ENCODE data around the gene PLEKHS1. TPM values are rescaled to one million over a fixed set of nuclear protein-coding genes. Genes with fewer than 3 reads are reported as not detected.
A peak's percentile ranks its signal among the peaks of the same experiment; 100 is the strongest.
"Not testable (repeated sequence)": the region's sequence is repeated elsewhere in the genome, so short reads cannot be mapped to it uniquely, and the experiment has no call there.

The PLEKHS1 gene
- total RNA-seq, 2 donors from 2014 or later: not detected

DNA sequence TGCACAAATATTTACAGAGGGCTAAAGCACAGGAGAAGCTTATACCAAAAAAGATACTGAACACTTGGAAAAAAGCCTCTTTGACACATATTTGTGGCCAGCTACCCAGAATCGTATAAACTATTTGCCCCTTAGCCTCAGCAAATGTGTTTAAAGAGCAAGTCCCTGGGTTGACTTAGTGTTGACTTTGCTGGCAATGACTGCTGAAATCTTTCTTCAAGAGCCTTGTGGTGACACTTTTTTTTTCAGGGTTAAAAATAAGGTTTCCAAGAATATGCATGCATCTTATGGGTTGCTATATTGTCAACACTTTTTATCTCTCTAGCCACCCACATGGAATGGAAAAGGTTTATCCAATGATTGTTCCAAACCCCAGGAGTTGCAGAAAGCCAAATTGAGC is 14.9 kb upstream of the PLEKHS1 start:
- intact Hi-C loops (cut with DNase I): no loop called here
- DNase-seq (no peak), ATAC-seq (no peak)

DNA sequence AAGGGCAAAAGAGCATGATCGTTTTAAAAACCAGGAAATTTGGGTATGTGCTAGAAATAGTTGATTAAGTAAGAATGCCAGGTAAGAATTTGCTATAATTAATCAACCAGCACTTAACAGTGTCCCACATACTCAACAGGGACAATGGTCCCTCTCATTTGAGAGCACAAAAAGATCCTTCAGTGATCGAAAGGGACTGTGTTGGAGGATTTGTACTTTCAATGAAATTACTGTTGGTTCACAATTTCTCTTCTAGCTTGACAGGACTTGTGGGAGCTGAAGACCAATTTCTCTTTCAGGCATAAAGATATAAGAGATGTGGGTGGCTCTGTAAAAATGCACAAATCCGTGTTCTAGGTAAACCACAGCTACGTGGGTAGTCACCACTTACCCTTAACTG is 12.5 kb upstream of the PLEKHS1 start:
- DNase-seq (no peak), ATAC-seq (no peak)
- intact Hi-C loops (cut with DNase I): no loop called here

- intact Hi-C loops (cut with DNase I): no loop called here
- no peak for ATAC-seq
- DNase-seq: no peak
These were observed 11.9 kb upstream of the PLEKHS1 start for GRCh38 chr10:113739577-113739976.

GRCh38 chr10:113740850-113741249 is 10.6 kb upstream of the PLEKHS1 start:
- DNase-seq: no peak
- intact Hi-C loops (cut with DNase I): no loop called here
- ATAC-seq: no peak

DNA sequence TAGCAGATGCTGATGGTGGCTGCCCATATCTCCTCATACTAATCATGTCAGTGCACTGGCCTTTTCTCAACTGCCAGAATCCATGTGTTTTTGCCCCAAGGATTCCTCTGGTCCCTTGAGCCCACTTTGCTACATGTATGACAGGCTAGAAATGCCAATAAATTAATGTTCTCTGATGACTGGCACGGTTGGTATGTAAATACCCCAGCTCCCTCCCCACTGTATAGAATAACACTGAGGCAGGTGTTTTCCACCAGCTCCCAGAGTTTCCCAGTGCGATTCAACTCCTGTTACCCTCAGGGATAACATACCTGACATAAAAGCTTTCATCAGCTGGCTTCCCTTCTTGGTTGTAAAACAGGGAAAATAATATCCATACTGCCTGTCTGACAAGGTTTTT is 9.0 kb upstream of the PLEKHS1 start:
- ATAC-seq (no peak), DNase-seq (no peak)
- intact Hi-C loops (cut with DNase I): no loop called here

DNA sequence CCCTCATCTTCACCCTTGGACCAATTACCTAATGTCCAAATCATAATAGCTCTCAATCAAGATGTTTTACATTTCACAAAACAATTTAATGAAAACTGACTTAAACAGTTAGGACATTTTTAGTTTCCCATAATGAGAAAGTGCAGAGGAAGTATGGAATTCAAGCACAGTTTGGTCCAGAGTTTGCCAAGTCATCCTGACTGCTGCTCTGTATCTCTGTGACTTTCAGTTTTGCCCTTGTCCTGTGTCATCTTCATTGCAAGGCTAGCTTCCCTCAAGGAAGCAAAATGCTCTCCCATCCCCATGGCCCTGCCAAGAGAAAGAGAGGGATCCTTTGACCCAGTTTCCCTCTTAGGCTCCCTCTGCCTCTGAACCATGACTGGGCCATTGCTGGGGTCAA is 7.9 kb upstream of the PLEKHS1 start:
- ATAC-seq (no peak), DNase-seq (no peak)
- intact Hi-C loops (cut with DNase I): no loop called here

DNA sequence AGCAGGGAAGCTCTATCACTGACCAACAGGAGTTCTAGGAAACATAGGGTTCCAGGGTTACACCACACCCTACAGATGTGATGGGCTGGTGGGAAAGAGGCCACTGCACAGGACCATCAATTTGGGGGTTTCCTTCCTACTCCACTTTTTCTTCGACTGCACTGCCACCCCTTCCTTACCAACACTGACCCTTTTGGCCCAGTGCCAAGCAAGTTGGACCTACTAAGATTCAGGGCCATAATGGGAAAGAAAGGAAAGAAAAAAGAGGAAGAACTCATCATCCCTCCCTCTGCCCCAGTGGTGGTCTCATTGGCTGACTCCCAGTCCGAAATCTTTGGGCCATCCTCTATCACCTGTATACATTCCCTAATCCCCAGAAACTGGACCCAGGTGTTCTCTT is 6.1 kb upstream of the PLEKHS1 start:
- intact Hi-C loops (cut with DNase I): no loop called here
- ATAC-seq (no peak), DNase-seq (no peak)

DNA sequence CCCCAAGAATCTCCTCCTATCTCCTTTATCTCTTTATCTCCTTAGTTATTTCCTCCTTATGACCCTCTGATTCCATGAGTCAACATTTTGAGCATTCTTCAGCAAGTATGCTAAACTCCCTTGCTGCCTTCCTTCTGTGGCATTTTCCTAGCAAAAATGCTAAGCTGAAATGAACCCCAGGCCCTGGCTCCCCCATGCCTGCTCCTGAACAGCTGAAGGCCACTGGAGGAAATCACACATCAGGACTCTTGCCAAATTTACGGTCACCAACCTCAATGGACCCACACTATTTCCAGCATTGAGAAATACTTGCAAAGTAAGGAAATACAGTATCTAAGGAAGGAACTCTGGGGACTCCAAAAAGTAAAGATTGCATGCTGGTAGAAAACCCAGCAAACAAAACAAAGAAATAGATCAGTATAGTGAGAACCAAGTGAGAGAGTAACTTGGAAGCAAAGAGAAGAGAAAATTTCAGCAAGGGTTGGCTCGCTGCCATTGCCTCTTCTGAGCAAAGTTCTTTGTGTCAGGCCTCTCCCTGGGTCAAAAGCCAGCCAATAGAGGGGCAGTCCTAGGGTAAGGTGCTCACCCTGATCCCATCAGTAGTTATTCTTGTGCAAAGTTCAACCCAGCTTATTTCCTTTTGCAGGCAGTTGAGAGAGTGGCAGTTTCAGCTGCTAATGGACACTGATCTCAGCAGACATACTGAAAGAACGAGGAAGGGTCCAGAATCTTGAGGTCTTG is 5.1 kb upstream of the PLEKHS1 start:
- ATAC-seq: no peak
- no peak for DNase-seq
- intact Hi-C loops (cut with DNase I): no loop called here

DNA sequence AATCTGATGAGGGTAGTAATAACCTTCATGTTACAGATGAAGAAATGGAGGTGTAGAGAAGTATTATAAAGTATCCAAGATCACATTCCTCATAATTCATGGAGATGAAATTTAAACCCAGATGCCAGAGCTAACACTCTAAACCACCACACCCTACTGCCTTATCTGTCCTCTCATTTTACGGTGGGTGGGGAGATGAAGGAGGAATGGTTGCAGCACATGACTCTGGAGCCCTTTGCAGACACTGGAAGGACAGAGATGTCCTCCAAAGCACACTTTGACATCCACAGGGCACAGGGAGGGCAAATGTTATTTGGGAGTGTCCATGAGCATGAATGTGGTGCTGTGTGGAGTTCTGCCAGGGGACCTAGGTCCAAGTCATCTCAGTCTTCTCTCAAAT is 1.1 kb downstream of the PLEKHS1 start:
- intact Hi-C loops (cut with DNase I): no loop called here
- no peak for ATAC-seq

GRCh38 chr10:113753020-113753692 is 1.7 kb downstream of the PLEKHS1 start:
- ATAC-seq (no peak), DNase-seq (no peak)
- intact Hi-C loops (cut with DNase I): no loop called here

More for the DNA sequence above, 1.1 kb downstream of the PLEKHS1 start:
- no peak for DNase-seq

GRCh38 chr10:113754125-113754524 is 2.6 kb downstream of the PLEKHS1 start:
- ATAC-seq (no peak), DNase-seq (no peak)
- intact Hi-C loops (cut with DNase I): no loop called here

- ATAC-seq (peak in 1 of 2 donors; percentile 91), DNase-seq (no peak)
- intact Hi-C loops (cut with DNase I): no loop called here
These were observed 3.3 kb downstream of the PLEKHS1 start for GRCh38 chr10:113754768-113755167.

- no peak for ATAC-seq
- no peak for DNase-seq
- intact Hi-C loops (cut with DNase I): no loop called here
These were observed 5.6 kb downstream of the PLEKHS1 start for GRCh38 chr10:113756940-113757543.

GRCh38 chr10:113762083-113762482 is 10.6 kb downstream of the PLEKHS1 start:
- intact Hi-C loops (cut with DNase I): no loop called here
- no peak for DNase-seq
- no peak for ATAC-seq

GRCh38 chr10:113764582-113764981 is 13.1 kb downstream of the PLEKHS1 start:
- intact Hi-C loops (cut with DNase I): no loop called here
- DNase-seq: no peak
- peak in 1 of 2 donors; percentile 21 for ATAC-seq

- intact Hi-C loops (cut with DNase I): no loop called here
- no peak for ATAC-seq
These were observed 14.4 kb downstream of the PLEKHS1 start for GRCh38 chr10:113765910-113766309.

GRCh38 chr10:113767222-113767621 is 15.7 kb downstream of the PLEKHS1 start:
- intact Hi-C loops (cut with DNase I): no loop called here
- DNase-seq (no peak), ATAC-seq (no peak)

More at GRCh38 chr10:113765910-113766309, 14.4 kb downstream of the PLEKHS1 start:
- DNase-seq: no peak

- ATAC-seq: peak in 1 of 2 donors; percentile 86
These were observed 18.9 kb downstream of the PLEKHS1 start for GRCh38 chr10:113770346-113770745.

DNA sequence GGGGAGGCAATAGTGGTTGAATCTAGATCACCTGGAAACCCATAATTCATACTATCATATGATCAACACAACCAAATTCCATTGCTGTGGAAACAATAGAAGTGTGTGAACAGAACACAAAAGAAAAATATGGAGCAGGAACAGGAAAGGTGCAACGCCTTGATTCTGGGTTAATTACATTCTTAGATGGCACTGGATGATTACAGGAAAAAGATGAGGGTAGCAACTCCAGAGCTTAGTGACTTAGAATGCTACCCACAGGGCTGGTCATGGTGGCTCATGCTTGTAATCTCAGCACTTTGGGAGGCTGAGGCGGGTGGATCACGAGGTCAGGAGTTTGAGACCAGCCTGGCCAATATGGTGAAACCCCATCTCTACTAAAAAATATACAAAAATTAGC is 19.6 kb downstream of the PLEKHS1 start:
- not testable (repeated sequence) for ATAC-seq, DNase-seq
- intact Hi-C loops (cut with DNase I): loop anchor here in 1 of 2 donors (5.0 kb wide), 1 partner anchor 64 kb away; no protein-coding TSS in a partner anchor

More at GRCh38 chr10:113770346-113770745, 18.9 kb downstream of the PLEKHS1 start:
- no peak for DNase-seq
- intact Hi-C loops (cut with DNase I): loop anchor here in 1 of 2 donors (5.0 kb wide), 1 partner anchor 63 kb away; no protein-coding TSS in a partner anchor

- intact Hi-C loops (cut with DNase I): no loop called here
- ATAC-seq (no peak), DNase-seq (no peak)
These were observed 24.3 kb downstream of the PLEKHS1 start for GRCh38 chr10:113775686-113776294.

All from left cardiac atrium (tissue), 4 donors.